ENCODE data around the gene TMPRSS3.

Gene TMPRSS3

DNA sequence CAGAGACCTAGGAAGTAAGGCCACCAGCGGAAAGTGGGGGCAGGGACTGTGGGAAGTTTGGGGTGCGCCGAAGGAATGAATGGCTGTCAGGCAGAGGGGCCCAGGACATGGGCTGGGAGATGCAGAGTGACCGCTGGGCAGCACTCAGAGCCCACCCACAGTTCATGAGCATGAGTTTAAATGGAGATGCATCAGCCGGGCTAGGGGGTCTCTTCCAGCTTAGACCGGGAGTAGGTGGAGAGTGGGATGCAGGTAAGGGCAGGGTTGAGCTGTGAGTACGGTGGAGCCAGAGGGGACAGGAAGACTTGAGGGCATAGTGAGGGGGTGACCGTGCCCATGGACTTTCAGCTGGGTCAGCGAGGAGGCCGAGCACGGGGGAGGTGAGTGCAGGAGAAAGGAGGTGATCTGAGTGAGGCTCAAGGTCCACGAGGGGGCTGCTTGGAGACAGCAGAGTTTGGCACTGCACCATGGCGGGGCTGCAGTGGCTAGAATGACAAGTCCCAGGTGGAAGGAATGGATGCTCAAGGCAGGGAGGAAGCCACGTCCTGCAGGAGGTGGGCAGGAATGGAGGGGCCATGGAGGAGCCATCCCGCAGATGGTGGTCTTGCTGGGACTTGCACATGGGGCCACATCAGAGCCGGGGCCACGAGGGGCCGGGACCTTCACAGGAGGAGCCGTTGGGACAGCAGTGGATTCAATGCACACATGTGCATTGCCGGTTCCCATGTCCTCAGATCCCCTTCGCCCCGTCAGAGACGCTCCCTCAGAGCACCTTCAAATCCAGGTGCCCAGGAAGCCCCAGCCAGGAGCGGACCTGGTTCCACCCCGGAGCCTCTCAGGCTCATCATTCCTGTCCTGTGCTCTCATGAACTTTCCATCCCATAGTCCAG lies 42.7 kb upstream of the TMPRSS3 start:
- Histone ChIP-seq H3K27ac (ENCODE audit: insufficient read depth, low read depth, low read length, poor library complexity, severe bottlenecking) (no peak overlapping the region), H3K27me3 (ENCODE audit: control insufficient read depth, insufficient read depth, low read length, poor library complexity, severe bottlenecking) (no peaks in the 10 kb centered on the region), H3K4me3 (ENCODE audit: insufficient read depth, low read depth, low read length) (no peak overlapping the region), H3K4me1 (ENCODE audit: control insufficient read depth, insufficient read depth, low read length) (no peaks in the 10 kb centered on the region), H3K9me3 (ENCODE audit: control insufficient read depth, low read length) (no peaks in the 10 kb centered on the region), H3K36me3 (ENCODE audit: control insufficient read depth, insufficient read depth, low read length) (no peaks in the 10 kb centered on the region)
- WGBS, 2 experiments = 86% methylated on average over 25 of the region's 25 CpGs

GRCh38 chr21:42437786-42438185 lies 41.9 kb upstream of the TMPRSS3 start:
- Histone ChIP-seq H3K36me3 (ENCODE audit: control insufficient read depth, insufficient read depth, low read length) (no peaks in the 10 kb centered on the region), H3K4me1 (ENCODE audit: control insufficient read depth, insufficient read depth, low read length) (no peaks in the 10 kb centered on the region), H3K27ac (ENCODE audit: insufficient read depth, low read depth, low read length, poor library complexity, severe bottlenecking) (no peak overlapping the region), H3K4me3 (ENCODE audit: insufficient read depth, low read depth, low read length) (no peak overlapping the region), H3K27me3 (ENCODE audit: control insufficient read depth, insufficient read depth, low read length, poor library complexity, severe bottlenecking) (no peaks in the 10 kb centered on the region), H3K9me3 (ENCODE audit: control insufficient read depth, low read length) (no peaks in the 10 kb centered on the region)
- 61 to 63% methylated on average over 8 of the region's 8 CpGs for WGBS, 2 experiments

DNA sequence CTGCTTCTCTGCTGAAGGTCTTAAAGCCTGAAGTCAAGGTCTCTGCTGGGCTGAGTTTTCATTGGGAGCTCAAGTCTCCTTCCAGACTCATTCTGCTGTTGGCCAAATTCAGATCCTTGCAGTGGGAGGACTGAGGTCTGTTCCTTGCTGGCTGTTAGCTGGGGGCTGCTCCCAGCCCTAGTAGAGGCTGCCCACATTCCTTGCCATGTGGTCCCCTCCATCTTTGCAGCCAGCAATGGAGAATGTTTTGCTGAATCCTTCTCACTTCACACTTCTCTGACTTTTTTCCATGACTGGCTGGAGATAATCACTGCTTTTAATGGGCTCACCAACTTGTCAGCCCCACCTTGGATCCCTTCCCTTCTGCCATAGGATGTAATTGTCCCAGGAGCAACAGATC lies 41.1 kb upstream of the TMPRSS3 start:
- Histone ChIP-seq H3K4me3 (ENCODE audit: insufficient read depth, low read depth, low read length) (no peak overlapping the region), H3K27me3 (ENCODE audit: control insufficient read depth, insufficient read depth, low read length, poor library complexity, severe bottlenecking) (no peaks in the 10 kb centered on the region), H3K9me3 (ENCODE audit: control insufficient read depth, low read length) (no peaks in the 10 kb centered on the region), H3K27ac (ENCODE audit: insufficient read depth, low read depth, low read length, poor library complexity, severe bottlenecking) (no peak overlapping the region), H3K4me1 (ENCODE audit: control insufficient read depth, insufficient read depth, low read length) (no peaks in the 10 kb centered on the region), H3K36me3 (ENCODE audit: control insufficient read depth, insufficient read depth, low read length) (no peaks in the 10 kb centered on the region)

DNA sequence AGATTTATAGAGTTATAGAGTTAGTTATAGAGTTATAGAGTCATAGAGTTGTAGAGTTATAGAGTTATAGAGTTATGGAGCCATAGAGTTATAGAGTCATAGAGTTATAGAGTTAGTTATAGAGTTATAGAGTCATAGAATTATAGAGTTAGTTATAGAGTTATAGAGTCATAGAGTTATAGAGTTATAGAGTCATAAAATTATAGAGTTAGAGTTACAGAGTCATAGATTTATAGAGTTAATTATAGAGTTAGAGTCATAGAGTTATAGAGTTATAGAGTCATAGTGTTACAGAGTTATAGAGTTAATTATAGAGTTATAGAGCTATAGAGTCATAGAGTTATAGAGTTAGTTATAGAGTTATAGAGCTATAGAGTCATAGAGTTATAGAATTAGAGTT lies 40.0 kb upstream of the TMPRSS3 start:
- Histone ChIP-seq H3K36me3 (ENCODE audit: control insufficient read depth, insufficient read depth, low read length) (no peaks in the 10 kb centered on the region), H3K27me3 (ENCODE audit: control insufficient read depth, insufficient read depth, low read length, poor library complexity, severe bottlenecking) (no peaks in the 10 kb centered on the region), H3K9me3 (ENCODE audit: control insufficient read depth, low read length) (no peaks in the 10 kb centered on the region), H3K27ac (ENCODE audit: insufficient read depth, low read depth, low read length, poor library complexity, severe bottlenecking) (no peak overlapping the region), H3K4me3 (ENCODE audit: insufficient read depth, low read depth, low read length) (no peak overlapping the region), H3K4me1 (ENCODE audit: control insufficient read depth, insufficient read depth, low read length) (no peaks in the 10 kb centered on the region)

GRCh38 chr21:42435401-42435800 lies 39.5 kb upstream of the TMPRSS3 start:
- no peak overlapping the region for H3K27ac ChIP-seq (ENCODE audit: insufficient read depth, low read depth, low read length, poor library complexity, severe bottlenecking)
- no peaks in the 10 kb centered on the region for H3K27me3 ChIP-seq (ENCODE audit: control insufficient read depth, insufficient read depth, low read length, poor library complexity, severe bottlenecking)
- 79 to 81% methylated on average over 4 of the region's 4 CpGs for WGBS, 2 experiments
- H3K36me3 ChIP-seq (ENCODE audit: control insufficient read depth, insufficient read depth, low read length) = no peaks in the 10 kb centered on the region
- no peak overlapping the region for H3K4me3 ChIP-seq (ENCODE audit: insufficient read depth, low read depth, low read length)
- no peaks in the 10 kb centered on the region for H3K9me3 ChIP-seq (ENCODE audit: control insufficient read depth, low read length)
- no peaks in the 10 kb centered on the region for H3K4me1 ChIP-seq (ENCODE audit: control insufficient read depth, insufficient read depth, low read length)

DNA sequence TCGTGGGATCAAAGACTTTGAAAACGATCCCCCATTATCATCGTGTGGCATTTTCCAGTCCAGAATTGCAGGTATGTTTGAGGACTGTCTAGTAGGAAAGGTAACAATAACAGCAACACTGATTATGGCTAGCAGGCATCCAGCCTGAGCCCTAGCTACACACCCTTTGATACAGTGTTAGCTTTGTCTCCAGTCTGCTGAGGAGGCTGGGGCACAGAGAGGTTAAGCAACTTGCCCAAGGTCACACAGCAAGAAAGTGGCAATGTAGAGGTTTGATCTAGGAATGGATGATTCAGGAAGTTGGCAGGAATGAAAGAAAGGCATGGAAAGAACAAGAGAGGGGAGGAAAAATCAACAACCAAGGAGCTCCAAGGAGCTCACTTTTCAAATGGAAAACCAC lies 39.0 kb upstream of the TMPRSS3 start:
- H3K4me1 ChIP-seq (ENCODE audit: control insufficient read depth, insufficient read depth, low read length) = no peaks in the 10 kb centered on the region
- no peaks in the 10 kb centered on the region for H3K9me3 ChIP-seq (ENCODE audit: control insufficient read depth, low read length)
- WGBS, 2 experiments = 88 to 95% methylated on average over 3 of the region's 3 CpGs
- H3K36me3 ChIP-seq (ENCODE audit: control insufficient read depth, insufficient read depth, low read length) = no peaks in the 10 kb centered on the region
- H3K4me3 ChIP-seq (ENCODE audit: insufficient read depth, low read depth, low read length) = no peak overlapping the region
- no peak overlapping the region for H3K27ac ChIP-seq (ENCODE audit: insufficient read depth, low read depth, low read length, poor library complexity, severe bottlenecking)
- H3K27me3 ChIP-seq (ENCODE audit: control insufficient read depth, insufficient read depth, low read length, poor library complexity, severe bottlenecking) = no peaks in the 10 kb centered on the region

DNA sequence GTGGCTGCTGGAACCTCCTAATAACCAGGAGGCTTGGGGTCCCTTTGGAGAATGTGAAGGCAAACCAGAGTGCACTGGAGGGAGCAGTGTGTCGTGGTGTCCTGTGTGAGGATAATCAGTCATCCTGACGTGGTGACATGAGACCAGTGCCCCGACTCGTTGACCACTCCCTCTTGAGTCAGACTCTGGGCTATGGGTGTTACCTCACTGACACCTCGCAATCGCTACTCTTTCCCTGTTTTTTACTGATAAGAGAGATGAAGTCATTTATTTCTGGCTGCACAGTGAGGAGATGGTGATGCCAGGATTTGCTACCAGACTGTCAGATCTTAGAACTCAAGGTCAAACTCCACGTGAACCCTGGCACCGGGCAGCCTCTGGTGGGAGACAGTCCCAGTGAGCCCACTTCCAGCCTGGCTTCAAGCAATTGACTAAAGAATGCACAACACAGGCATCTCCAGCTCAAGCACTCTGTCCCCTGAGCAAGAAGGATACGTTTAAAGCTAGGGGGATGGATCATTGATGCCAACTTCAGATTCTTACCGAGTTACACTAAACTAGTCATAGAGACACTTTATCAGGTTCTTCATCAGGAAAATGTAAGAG lies 38.2 kb upstream of the TMPRSS3 start:
- H3K4me1 ChIP-seq (ENCODE audit: control insufficient read depth, insufficient read depth, low read length) = no peaks in the 10 kb centered on the region
- 87 to 89% methylated on average over 10 of the region's 10 CpGs for WGBS, 2 experiments
- H3K27ac ChIP-seq (ENCODE audit: insufficient read depth, low read depth, low read length, poor library complexity, severe bottlenecking) = no peak overlapping the region

DNA sequence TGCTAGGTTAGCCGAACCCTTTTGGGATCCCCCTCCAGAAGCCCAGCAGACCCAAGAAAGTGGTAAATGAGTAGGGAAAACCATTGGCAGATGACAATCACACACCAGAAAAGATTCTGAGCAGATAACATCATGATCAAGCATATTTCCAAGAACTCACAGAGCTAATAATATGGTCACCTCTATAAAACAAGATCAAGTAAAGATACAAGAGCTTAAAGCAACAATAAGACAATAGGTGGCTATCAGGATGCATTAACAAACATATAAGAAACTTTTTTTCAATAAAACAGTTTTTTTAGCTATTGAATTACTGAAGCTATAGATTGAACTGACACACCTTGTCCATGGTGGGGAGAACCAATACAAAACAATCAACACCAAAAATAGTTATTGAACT lies 36.8 kb upstream of the TMPRSS3 start:
- Histone ChIP-seq H3K36me3 (ENCODE audit: control insufficient read depth, insufficient read depth, low read length) (no peaks in the 10 kb centered on the region), H3K27ac (ENCODE audit: insufficient read depth, low read depth, low read length, poor library complexity, severe bottlenecking) (no peak overlapping the region), H3K27me3 (ENCODE audit: control insufficient read depth, insufficient read depth, low read length, poor library complexity, severe bottlenecking) (no peaks in the 10 kb centered on the region), H3K9me3 (ENCODE audit: control insufficient read depth, low read length) (no peaks in the 10 kb centered on the region), H3K4me3 (ENCODE audit: insufficient read depth, low read depth, low read length) (no peak overlapping the region), H3K4me1 (ENCODE audit: control insufficient read depth, insufficient read depth, low read length) (no peaks in the 10 kb centered on the region)
- 93 to 100% methylated on average over 1 of the region's 1 CpG for WGBS, 2 experiments

More for the DNA sequence above, 38.2 kb upstream of the TMPRSS3 start:
- H3K36me3 ChIP-seq (ENCODE audit: control insufficient read depth, insufficient read depth, low read length) = no peaks in the 10 kb centered on the region
- no peaks in the 10 kb centered on the region for H3K27me3 ChIP-seq (ENCODE audit: control insufficient read depth, insufficient read depth, low read length, poor library complexity, severe bottlenecking)
- H3K9me3 ChIP-seq (ENCODE audit: control insufficient read depth, low read length) = no peaks in the 10 kb centered on the region
- H3K4me3 ChIP-seq (ENCODE audit: insufficient read depth, low read depth, low read length) = no peak overlapping the region

- Histone ChIP-seq H3K9me3 (ENCODE audit: control insufficient read depth, low read length) (no peaks in the 10 kb centered on the region), H3K27ac (ENCODE audit: insufficient read depth, low read depth, low read length, poor library complexity, severe bottlenecking) (no peak overlapping the region), H3K4me3 (ENCODE audit: insufficient read depth, low read depth, low read length) (no peak overlapping the region), H3K4me1 (ENCODE audit: control insufficient read depth, insufficient read depth, low read length) (no peaks in the 10 kb centered on the region), H3K27me3 (ENCODE audit: control insufficient read depth, insufficient read depth, low read length, poor library complexity, severe bottlenecking) (no peaks in the 10 kb centered on the region), H3K36me3 (ENCODE audit: control insufficient read depth, insufficient read depth, low read length) (no peaks in the 10 kb centered on the region)
- WGBS, 2 experiments = 83 to 85% methylated on average over 7 of the region's 7 CpGs
These were observed 35.3 kb upstream of the TMPRSS3 start for GRCh38 chr21:42431196-42431595.

DNA sequence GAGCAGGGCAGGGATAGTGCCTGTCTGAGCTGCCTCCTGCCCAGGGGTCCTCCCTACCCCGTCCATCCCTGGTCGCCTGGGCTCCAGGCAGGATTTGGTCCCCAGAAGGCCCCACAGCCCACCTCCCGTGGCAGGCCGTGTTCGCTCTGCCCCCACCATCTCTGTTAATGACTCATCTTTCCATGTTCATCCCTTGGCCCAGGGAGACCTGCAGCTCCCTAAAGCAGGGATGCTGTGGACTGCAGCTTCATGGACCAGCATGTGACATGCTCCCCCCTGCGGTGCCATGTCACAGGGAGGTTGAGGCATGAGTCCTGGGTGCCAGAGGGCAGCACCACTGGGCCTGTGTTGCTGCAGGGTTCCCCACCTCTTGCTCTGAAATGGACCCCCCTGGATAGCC lies 34.7 kb upstream of the TMPRSS3 start:
- no peaks in the 10 kb centered on the region for H3K36me3 ChIP-seq (ENCODE audit: control insufficient read depth, insufficient read depth, low read length)
- no peaks in the 10 kb centered on the region for H3K9me3 ChIP-seq (ENCODE audit: control insufficient read depth, low read length)
- no peak overlapping the region for H3K27ac ChIP-seq (ENCODE audit: insufficient read depth, low read depth, low read length, poor library complexity, severe bottlenecking)
- no peak overlapping the region for H3K4me3 ChIP-seq (ENCODE audit: insufficient read depth, low read depth, low read length)
- no peaks in the 10 kb centered on the region for H3K4me1 ChIP-seq (ENCODE audit: control insufficient read depth, insufficient read depth, low read length)
- 88 to 89% methylated on average over 6 of the region's 6 CpGs for WGBS, 2 experiments
- H3K27me3 ChIP-seq (ENCODE audit: control insufficient read depth, insufficient read depth, low read length, poor library complexity, severe bottlenecking) = no peaks in the 10 kb centered on the region
